NCI-H1694 treated with DMSO at 0.1 percent for 48 hours (cell line): ENCODE measurements around the gene GRID1.
A peak's percentile ranks its signal among the peaks of the same experiment; 100 is the strongest.

Experiments
- DNase-seq: peaks from one replicate; lab custom pipeline; 2025; lab: John Stamatoyannopoulos, UW

GRID1 gene

GRCh38 chr10:86060386-86061277 is 306.0 kb downstream of the GRID1 start:
- DNase-seq, result peak; percentile 40

- DNase-seq, result no peak
Measured at GRCh38 chr10:86059892-86060291, 306.7 kb downstream of the GRID1 start.

GRCh38 chr10:86058964-86059363 is 307.6 kb downstream of the GRID1 start:
- DNase-seq, result no peak

- DNase-seq, result no peak
Measured at GRCh38 chr10:86057708-86058107, 308.9 kb downstream of the GRID1 start.

- no peak for DNase-seq
Measured at GRCh38 chr10:86056672-86057071, 309.9 kb downstream of the GRID1 start.

- no peak for DNase-seq
Measured at GRCh38 chr10:86055928-86056327, 310.7 kb downstream of the GRID1 start.

- no peak for DNase-seq
Measured at GRCh38 chr10:86053675-86054074, 312.9 kb downstream of the GRID1 start.

- DNase-seq, result no peak
Measured at GRCh38 chr10:86051586-86051985, 315.0 kb downstream of the GRID1 start.

GRCh38 chr10:86049442-86049841 is 317.2 kb downstream of the GRID1 start:
- no peak for DNase-seq

- no peak for DNase-seq
Measured at GRCh38 chr10:86048973-86049372, 317.6 kb downstream of the GRID1 start.

GRCh38 chr10:86048571-86048970 is 318.0 kb downstream of the GRID1 start:
- no peak for DNase-seq

- no peak for DNase-seq
Measured at GRCh38 chr10:86047588-86047987, 319.0 kb downstream of the GRID1 start.

- no peak for DNase-seq
Measured at GRCh38 chr10:86046845-86047460, 319.6 kb downstream of the GRID1 start.

- DNase-seq, result no peak
Measured at GRCh38 chr10:86045896-86046295, 320.7 kb downstream of the GRID1 start.

- no peak for DNase-seq
Measured at GRCh38 chr10:86044029-86044428, 322.6 kb downstream of the GRID1 start.

- no peak for DNase-seq
Measured at GRCh38 chr10:86043236-86043635, 323.4 kb downstream of the GRID1 start.

- no peak for DNase-seq
Measured at GRCh38 chr10:86042161-86042560, 324.4 kb downstream of the GRID1 start.

- DNase-seq, result no peak
Measured at GRCh38 chr10:86041116-86041515, 325.5 kb downstream of the GRID1 start.

- DNase-seq, result no peak
Measured at GRCh38 chr10:86038371-86038770, 328.2 kb downstream of the GRID1 start.

GRCh38 chr10:86037096-86037495 is 329.5 kb downstream of the GRID1 start:
- no peak for DNase-seq

GRCh38 chr10:86036544-86036831 is 330.1 kb downstream of the GRID1 start:
- no peak for DNase-seq

- no peak for DNase-seq
Measured at GRCh38 chr10:86035791-86036543, 330.6 kb downstream of the GRID1 start.

GRCh38 chr10:86034710-86035109 is 331.9 kb downstream of the GRID1 start:
- no peak for DNase-seq
